Measurements from ENCODE around the gene DTX3L. TPM values are rescaled to one million over a fixed set of nuclear protein-coding genes. Genes with fewer than 3 reads are reported as not detected.

DTX3L gene
- total RNA-seq, 1 experiment from 2014 or later = 11.1 TPM

DNA sequence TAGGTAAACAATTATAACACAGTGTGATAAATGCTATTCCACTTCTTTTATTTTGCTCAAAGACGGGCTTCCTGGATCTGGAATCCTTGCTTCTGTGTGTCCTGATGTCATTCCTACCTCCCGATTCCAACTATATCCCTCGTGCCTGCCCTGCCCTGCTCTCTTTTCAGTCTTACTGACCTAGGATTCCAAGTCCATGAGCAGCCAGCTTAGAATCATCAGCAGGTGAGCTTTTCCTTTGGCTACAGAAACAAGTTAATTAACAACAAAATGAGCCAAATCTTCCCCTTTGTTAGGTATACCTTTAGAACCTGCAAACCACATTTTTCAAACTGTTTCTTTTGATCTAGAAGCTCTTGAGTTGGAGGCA lies 27.5 kb upstream of the DTX3L start:
- no peaks in the 10 kb centered on the region for H3K9me2 ChIP-seq (replicated peaks; ENCODE audit: low read length)
- POLR2A ChIA-PET (ENCODE audit: unreplicated experiment) = interaction anchor here (0.5 kb wide), 1 partner anchor 103 kb away, joined by 3 read pairs; no protein-coding TSS in a partner anchor
- no peak for ATAC-seq
- no peaks in the 10 kb centered on the region for H3K27me3 ChIP-seq (ENCODE audit: low read length)
- H3K9me3 ChIP-seq (ENCODE audit: low read length) = no peaks in the 10 kb centered on the region
- H3K27ac ChIP-seq (ENCODE audit: low read length) = no peak overlapping the region
- DNase-seq = no peak
- H3K4me3 ChIP-seq (ENCODE audit: low read length) = no peak overlapping the region
- CTCF ChIA-PET = no interaction called here
- H3K4me1 ChIP-seq (ENCODE audit: insufficient read depth, low read length) = peaks cover 29% of the 10 kb centered on the region
- TF ChIP-seq EZH2phosphoT487 (IDR thresholded peaks at IDR 0.05; ENCODE audit: borderline replicate concordance, low read length) (no peak), EZH2 (IDR thresholded peaks at IDR 0.05; ENCODE audit: low read length, unreplicated experiment) (no peak)
- no peak overlapping the region for H3K4me2 ChIP-seq (ENCODE audit: low read length)
- no peak overlapping the region for H3K9ac ChIP-seq (ENCODE audit: low read length)
- 0 out of 2 replicates have a peak, but pooled peaks cover 3% of the 10 kb centered on the region for H3K36me3 ChIP-seq (ENCODE audit: low read depth, low read length)
- no peaks in the 10 kb centered on the region for H4K20me1 ChIP-seq (ENCODE audit: low read length)
- H2AFZ ChIP-seq (ENCODE audit: low read length) = no peak overlapping the region
- intact Hi-C loops (cut with micrococcal nuclease) = no loop called here
- BruUV-seq (replicated peaks) = no TSS peak
- H3F3A ChIP-seq (ENCODE audit: low read length, unreplicated experiment) = peaks cover 5% of the 10 kb centered on the region
- no peaks in the 10 kb centered on the region for H3K79me2 ChIP-seq (ENCODE audit: low read length)

DNA sequence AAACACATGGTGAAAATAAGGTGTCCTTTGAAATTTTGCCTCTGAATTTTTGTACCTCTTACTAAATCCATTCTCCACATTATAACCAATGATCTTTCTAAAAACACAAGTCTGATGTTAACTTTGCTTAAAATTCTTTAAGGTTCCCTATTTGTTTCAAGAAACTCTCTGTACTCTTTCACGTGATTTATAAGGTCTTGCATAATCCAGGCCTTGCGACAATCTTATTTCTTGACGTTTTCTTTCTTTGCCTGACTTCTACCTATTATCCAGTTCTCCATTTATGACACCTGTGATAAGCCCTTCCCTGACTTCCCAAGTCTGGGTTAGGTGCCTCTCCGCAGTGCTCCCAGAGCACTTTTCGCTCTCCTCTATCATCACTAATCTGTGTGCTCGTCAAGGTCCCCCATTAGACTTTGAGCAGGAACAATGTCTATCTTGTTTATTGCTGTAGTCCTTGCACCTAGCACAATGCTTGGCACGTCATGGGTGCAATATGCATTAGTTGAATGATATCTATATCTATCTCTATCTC lies 25.1 kb upstream of the DTX3L start:
- no peak overlapping the region for H3K4me3 ChIP-seq (ENCODE audit: low read length)
- CTCF ChIA-PET = no interaction called here
- no peaks in the 10 kb centered on the region for H3K9me3 ChIP-seq (ENCODE audit: low read length)
- no peak overlapping the region for H2AFZ ChIP-seq (ENCODE audit: low read length)
- no peaks in the 10 kb centered on the region for H3K27me3 ChIP-seq (ENCODE audit: low read length)
- POLR2A ChIA-PET (ENCODE audit: unreplicated experiment) = no interaction called here
- BruUV-seq (replicated peaks) = no TSS peak
- H3K9ac ChIP-seq (ENCODE audit: low read length) = no peak overlapping the region
- 0 out of 2 replicates have a peak, but pooled peaks cover 3% of the 10 kb centered on the region for H3K36me3 ChIP-seq (ENCODE audit: low read depth, low read length)
- no peak overlapping the region for H3K4me2 ChIP-seq (ENCODE audit: low read length)
- no peak overlapping the region for H3K27ac ChIP-seq (ENCODE audit: low read length)
- intact Hi-C loops (cut with micrococcal nuclease) = no loop called here
- H3K4me1 ChIP-seq (ENCODE audit: insufficient read depth, low read length) = peaks cover 12% of the 10 kb centered on the region
- TF ChIP-seq, protein P1, sequence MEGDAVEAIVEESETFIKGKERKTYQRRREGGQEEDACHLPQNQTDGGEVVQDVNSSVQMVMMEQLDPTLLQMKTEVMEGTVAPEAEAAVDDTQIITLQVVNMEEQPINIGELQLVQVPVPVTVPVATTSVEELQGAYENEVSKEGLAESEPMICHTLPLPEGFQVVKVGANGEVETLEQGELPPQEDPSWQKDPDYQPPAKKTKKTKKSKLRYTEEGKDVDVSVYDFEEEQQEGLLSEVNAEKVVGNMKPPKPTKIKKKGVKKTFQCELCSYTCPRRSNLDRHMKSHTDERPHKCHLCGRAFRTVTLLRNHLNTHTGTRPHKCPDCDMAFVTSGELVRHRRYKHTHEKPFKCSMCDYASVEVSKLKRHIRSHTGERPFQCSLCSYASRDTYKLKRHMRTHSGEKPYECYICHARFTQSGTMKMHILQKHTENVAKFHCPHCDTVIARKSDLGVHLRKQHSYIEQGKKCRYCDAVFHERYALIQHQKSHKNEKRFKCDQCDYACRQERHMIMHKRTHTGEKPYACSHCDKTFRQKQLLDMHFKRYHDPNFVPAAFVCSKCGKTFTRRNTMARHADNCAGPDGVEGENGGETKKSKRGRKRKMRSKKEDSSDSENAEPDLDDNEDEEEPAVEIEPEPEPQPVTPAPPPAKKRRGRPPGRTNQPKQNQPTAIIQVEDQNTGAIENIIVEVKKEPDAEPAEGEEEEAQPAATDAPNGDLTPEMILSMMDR (conservative IDR thresholded peaks at IDR 0.05; ENCODE audit: low read depth, low read length) = no peak
- TF ChIP-seq EZH2phosphoT487 (IDR thresholded peaks at IDR 0.05; ENCODE audit: borderline replicate concordance, low read length) (no peak), EZH2 (IDR thresholded peaks at IDR 0.05; ENCODE audit: low read length, unreplicated experiment) (no peak)
- H3K9me2 ChIP-seq (replicated peaks; ENCODE audit: low read length) = no peaks in the 10 kb centered on the region
- no peak for DNase-seq
- no peaks in the 10 kb centered on the region for H3K79me2 ChIP-seq (ENCODE audit: low read length)
- no peaks in the 10 kb centered on the region for H4K20me1 ChIP-seq (ENCODE audit: low read length)
- ATAC-seq = no peak
- peaks cover 5% of the 10 kb centered on the region for H3F3A ChIP-seq (ENCODE audit: low read length, unreplicated experiment)

- no peaks in the 10 kb centered on the region for H3K9me2 ChIP-seq (replicated peaks; ENCODE audit: low read length)
- H3K4me1 ChIP-seq (ENCODE audit: insufficient read depth, low read length) = no peaks in the 10 kb centered on the region
- no peak overlapping the region for H3K4me3 ChIP-seq (ENCODE audit: low read length)
- intact Hi-C loops (cut with micrococcal nuclease) = no loop called here
- H4K20me1 ChIP-seq (ENCODE audit: low read length) = no peaks in the 10 kb centered on the region
- no peak overlapping the region for H2AFZ ChIP-seq (ENCODE audit: low read length)
- H3K27ac ChIP-seq (ENCODE audit: low read length) = no peak overlapping the region
- H3K79me2 ChIP-seq (ENCODE audit: low read length) = no peaks in the 10 kb centered on the region
- CTCF ChIA-PET = no interaction called here
- DNase-seq (no peak), ATAC-seq (no peak)
- H3F3A ChIP-seq (ENCODE audit: low read length, unreplicated experiment) = no peaks in the 10 kb centered on the region
- TF ChIP-seq EZH2phosphoT487 (IDR thresholded peaks at IDR 0.05; ENCODE audit: borderline replicate concordance, low read length) = no peak
- TF ChIP-seq, protein P1 (conservative IDR thresholded peaks at IDR 0.05; ENCODE audit: low read depth, low read length) = no peak
- TF ChIP-seq EZH2 (IDR thresholded peaks at IDR 0.05; ENCODE audit: low read length, unreplicated experiment) = no peak
- no peak overlapping the region for H3K4me2 ChIP-seq (ENCODE audit: low read length)
- POLR2A ChIA-PET (ENCODE audit: unreplicated experiment) = no interaction called here
- H3K9me3 ChIP-seq (ENCODE audit: low read length) = no peaks in the 10 kb centered on the region
- BruUV-seq (replicated peaks) = no TSS peak
- no peaks in the 10 kb centered on the region for H3K27me3 ChIP-seq (ENCODE audit: low read length)
- H3K9ac ChIP-seq (ENCODE audit: low read length) = no peak overlapping the region
- H3K36me3 ChIP-seq (ENCODE audit: low read depth, low read length) = no peaks in the 10 kb centered on the region
Observed at GRCh38 chr3:122546151-122546550, 18.0 kb upstream of the DTX3L start.

All from PC-3 (cell line).